GM19395 (cell line): ENCODE data around the gene CCDC152.
"Not testable (repeated sequence)": the region's sequence is repeated elsewhere in the genome, so short reads cannot be mapped to it uniquely, and the experiment has no call there.

Source experiments
- ATAC-seq: cut with Tn5 transposase; IDR thresholded peaks from one replicate; pipeline ENCODE4 v1.9.1; 2021; ENCODE audit warnings: mild to moderate bottlenecking, moderate library complexity; ENCODE audit not compliant: unreplicated experiment

Gene CCDC152, protein sequence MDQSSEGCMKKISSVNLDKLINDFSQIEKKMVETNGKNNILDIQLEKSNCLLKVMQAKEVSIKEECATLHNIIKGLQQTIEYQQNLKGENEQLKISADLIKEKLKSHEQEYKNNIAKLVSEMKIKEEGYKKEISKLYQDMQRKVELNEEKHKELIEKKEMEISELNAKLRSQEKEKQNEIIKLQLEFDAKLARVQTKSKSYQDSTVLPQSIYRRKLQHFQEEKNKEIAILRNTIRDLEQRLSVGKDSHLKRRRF

DNA sequence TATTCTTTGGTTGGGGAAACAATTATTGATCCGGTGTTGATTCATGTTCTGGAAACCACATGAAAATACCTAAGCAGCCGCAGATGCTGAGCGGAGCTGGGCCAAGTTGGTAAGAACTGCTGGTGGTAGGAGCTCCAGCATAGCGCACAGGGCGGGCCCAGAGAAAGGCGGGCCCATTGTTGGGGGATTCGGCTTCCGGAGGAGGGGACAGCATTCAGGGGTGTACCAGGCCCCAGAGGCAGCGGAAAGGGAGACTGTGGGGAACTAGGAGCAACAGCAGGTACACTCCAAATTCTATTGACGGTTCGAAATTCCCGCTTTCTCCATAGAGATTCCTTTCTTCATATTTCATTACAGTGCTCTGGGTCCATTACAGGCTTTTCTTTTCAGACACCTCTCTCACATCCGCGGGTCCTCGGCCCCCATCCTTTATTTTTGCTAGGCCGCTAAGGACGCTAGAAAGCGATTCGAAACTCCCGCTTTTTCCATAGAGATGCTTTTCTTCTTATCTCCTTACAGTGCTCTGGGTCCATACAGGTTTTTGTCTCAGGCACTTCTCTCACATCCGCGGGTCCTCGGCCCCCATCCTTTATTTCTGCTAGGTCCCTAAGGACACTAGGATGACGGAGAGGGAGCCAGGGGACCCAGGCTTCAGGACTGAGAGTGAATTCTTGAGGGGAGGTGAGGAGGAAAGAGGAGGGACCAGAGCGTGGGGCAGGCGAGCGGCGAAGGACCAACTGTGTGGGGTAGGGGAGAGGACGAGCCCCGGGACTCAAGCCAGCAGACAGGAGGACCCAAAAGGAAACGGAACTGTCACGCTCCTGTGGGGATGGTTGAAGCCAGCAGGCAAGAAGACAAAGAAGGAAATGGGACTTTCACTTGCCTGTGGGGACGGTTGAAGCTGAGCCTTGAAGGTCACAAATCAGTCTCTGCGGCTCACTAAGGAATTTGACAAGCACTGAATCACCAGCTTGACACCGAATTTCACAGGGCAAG is at the start of gene CCDC152:
TSS of gene CCDC152 (plus strand) at position 213 of the 996 bp plus-strand sequence. CDS start 2,304 bp downstream, outside the sequence.
- peak; percentile 85 for ATAC-seq

DNA sequence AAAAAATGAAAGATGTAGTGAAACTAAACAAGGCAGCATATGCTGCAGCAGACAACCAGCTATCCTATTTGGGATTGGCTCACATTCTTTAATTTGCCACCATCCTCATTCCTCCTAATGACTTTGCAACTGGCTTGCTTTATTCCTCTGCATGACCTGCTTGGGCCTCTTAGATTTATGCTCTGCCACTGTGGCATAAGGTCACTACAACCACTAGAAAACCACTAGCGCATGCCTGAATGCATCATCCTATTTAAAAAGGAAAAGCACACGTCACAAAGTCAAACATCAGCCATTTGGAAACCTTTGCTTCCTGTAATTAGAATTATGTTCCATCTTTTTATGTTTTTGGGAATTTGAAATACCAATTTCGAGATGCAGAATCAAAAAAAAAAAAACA is 40.8 kb upstream of the CCDC152 start:
- ATAC-seq = no peak

DNA sequence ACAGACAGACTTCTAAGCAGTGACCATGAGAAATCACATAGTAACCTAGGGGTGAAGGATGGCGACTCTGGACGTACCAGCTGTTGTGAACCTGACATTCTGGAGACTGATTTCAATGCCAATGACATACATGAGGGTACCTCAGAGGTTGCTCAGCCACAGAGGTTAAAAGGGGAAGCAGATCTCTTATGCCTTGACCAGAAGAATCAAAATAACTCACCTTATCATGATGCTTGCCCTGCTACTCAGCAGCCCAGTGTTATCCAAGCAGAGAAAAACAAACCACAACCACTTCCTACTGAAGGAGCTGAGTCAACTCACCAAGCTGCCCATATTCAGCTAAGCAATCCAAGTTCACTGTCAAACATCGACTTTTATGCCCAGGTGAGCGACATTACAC is 38.0 kb upstream of the CCDC152 start:
- peak; percentile 91 for ATAC-seq

DNA sequence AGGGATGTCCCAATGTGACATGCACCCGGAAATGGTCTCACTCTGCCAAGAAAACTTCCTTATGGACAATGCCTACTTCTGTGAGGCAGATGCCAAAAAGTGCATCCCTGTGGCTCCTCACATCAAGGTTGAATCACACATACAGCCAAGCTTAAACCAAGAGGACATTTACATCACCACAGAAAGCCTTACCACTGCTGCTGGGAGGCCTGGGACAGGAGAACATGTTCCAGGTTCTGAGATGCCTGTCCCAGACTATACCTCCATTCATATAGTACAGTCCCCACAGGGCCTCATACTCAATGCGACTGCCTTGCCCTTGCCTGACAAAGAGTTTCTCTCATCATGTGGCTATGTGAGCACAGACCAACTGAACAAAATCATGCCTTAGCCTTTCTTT is 37.6 kb upstream of the CCDC152 start:
- ATAC-seq = peak; percentile 9

DNA sequence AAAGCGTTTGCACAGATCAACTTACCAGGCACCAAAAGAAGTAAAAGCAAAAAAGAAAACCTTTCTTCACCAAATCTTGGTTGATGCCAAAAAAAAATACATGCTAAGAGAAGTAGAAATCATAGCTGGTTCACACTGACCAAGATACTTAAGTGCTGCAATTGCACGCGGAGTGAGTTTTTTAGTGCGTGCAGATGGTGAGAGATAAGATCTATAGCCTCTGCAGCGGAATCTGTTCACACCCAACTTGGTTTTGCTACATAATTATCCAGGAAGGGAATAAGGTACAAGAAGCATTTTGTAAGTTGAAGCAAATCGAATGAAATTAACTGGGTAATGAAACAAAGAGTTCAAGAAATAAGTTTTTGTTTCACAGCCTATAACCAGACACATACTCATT is 36.4 kb upstream of the CCDC152 start:
- no peak for ATAC-seq

DNA sequence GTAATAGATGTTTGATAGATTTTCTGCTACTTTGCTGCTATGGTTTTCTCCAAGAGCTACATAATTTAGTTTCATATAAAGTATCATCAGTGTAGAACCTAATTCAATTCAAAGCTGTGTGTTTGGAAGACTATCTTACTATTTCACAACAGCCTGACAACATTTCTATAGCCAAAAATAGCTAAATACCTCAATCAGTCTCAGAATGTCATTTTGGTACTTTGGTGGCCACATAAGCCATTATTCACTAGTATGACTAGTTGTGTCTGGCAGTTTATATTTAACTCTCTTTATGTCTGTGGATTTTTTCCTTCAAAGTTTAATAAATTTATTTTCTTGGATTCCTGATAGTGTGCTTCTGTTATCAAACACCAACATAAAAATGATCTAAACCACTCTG is 35.1 kb upstream of the CCDC152 start:
- no peak for ATAC-seq

DNA sequence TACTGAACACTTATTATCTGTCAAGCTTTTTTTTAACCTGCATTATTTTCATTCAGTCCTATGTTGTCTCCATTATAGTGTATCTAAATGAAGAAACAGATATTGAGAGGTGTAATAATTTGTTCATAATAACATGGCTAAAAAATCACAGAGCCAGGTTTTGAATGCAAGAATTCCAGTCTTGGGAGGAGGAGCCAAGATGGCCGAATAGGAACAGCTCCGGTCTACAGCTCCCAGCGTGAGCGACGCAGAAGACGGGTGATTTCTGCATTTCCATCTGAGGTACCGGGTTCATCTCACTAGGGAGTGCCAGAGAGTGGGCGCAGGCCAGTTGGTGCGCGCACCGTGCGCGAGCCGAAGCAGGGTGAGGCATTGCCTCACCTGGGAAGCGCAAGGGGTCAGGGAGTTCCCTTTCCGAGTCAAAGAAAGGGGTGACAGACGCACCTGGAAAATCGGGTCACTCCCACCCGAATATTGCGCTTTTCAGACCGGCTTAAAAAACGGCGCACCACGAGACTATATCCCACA is 22.0 kb upstream of the CCDC152 start:
- not testable (repeated sequence) for ATAC-seq

DNA sequence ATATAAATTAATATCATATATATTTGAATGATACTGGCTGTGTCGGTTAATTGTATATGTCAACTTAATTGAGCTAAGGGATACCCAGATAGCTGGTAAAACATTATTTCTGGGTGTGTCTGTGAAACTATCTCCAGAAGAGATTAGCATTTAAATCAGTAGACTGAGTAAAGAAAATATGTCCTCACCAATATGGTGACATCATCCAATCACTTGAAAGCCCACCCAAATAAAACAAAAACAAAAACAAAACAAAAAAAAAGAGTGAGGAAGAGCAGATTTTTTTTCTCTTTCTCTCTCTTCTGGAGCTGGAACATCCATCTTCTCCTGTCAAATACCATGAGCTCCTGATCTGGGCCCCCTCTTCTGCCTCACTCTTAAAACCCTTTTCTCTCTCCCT is 15.7 kb upstream of the CCDC152 start:
- no peak for ATAC-seq

DNA sequence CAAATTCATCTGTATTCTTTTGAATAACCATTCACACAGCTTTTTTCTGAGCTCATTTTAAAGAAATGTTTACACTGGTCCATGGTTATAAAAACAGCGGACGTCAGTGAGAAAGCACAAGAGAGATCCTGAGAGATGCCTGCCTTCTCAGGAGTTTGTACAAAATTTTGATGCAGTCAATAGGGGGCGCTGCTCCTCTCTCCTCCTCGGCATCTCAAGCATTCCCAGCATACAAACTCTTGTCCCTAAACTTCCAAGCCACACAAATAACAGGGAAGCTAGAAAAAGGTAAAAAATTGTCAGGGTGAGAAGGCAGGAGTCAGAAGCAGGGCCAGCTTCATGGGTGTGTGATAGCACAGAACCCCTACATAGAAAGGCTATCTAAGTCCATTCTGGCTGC is 11.2 kb upstream of the CCDC152 start:
- no peak for ATAC-seq

DNA sequence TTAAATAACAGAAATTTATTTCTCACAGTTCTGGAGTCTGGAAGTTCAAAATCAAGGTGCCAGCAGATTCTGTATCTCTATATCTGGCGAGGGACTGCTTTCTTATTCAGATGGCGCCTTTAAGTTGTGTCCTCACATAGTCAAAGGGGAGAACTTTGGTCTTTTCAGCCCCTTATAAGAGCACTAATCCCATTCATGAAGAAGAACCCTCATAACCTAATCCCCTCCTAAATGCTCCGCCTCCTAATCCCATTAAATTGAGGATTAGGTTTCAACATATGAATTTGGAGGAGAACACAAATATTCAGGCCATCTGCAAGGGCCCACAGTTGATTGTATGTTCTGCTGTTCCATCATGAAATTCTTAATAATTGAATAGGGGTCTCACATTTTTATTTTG is 10.8 kb upstream of the CCDC152 start:
- ATAC-seq = no peak

DNA sequence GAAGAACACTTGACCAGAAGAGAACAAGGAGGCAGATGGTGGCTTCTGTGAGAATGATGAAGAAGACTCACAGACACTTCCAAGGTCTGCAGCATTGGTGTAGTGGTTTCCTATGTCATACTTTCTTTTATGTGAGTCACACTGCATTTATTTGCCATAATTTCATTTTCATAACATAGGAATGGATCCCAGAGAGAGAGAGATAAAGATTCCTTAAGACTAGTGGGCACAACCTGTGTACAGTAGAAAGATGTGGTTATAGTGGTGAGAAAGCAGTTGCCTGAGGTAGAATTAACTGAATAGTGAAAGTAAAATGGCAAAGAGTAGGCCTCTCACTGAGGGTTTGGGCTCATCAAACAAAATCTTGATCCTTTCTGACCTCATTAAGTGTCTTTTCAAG is 7.6 kb upstream of the CCDC152 start:
- no peak for ATAC-seq

DNA sequence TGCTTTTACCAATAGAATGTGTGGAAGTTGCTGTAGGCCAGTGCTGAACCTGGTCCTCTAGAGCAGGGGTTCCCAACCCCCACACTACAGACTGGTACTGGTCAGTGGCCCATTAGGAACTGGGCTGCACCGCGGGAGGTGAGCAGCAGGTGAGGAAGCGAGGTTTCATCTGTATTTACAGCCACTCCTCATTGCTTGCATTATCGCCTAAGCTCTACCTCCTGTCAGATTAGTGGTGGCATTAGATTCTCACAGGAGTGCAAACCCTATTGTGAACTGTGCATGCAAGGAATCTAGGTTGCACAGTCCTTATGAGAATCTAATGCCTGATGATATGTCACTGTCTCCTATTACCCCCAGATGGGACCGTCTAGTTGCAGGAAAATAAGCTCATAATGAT is 6.1 kb upstream of the CCDC152 start:
- no peak for ATAC-seq

DNA sequence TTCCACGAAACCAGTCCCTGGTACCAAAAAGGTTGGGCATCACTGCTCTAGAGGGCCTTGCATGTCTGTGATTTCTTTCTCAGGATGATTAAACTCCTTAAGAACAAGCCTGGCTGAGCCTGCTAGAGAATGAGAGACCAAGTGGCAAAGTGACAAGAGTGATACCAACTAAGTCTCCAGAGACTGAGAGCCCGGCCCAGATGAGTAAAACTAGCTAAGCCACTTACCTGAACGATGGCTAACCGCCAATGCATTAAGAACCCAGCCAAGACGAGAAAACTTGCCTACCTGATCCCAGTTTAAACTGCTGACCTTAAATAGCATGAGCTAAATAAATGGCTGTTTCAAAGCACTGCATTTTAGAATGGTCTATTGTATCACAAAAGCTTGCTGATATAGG is 5.6 kb upstream of the CCDC152 start:
- no peak for ATAC-seq

DNA sequence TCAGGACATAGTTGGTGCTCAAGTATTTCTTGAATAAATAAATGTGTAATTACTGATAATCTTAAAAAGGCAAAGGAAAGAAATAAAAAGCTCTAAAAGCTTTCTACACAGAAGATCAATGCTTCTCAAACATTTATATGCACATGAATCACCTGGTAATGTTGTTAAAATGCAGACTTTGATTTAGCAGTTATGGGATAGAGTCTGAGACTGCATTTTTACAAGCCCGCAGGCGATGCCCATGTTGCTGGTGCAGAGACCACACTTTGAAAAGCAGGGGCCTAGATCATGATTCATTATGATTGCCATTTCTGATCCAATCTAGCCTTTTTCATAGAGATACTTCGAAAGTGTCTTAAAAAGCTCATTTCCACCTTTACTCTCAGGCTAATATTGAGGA is 3.5 kb upstream of the CCDC152 start:
- no peak for ATAC-seq

DNA sequence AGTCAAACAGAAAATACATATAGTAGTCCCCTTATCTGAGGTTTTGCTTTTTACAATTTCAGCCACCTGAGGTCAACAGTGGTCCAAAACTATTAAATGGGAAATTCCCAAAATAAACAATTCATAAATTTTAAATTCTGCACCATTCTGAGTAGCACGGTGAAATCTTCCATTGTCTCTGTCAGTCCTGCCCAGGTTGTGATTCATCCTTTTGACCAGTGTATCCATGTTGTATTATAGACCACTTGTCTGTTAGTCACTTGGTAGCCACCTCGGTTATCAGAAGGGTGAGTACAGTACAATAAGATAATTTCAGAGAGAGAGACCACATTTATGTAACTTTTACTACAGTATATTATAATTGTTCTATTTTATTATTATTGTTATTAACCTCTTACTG is 2.8 kb downstream of the CCDC152 start:
- no peak for ATAC-seq

DNA sequence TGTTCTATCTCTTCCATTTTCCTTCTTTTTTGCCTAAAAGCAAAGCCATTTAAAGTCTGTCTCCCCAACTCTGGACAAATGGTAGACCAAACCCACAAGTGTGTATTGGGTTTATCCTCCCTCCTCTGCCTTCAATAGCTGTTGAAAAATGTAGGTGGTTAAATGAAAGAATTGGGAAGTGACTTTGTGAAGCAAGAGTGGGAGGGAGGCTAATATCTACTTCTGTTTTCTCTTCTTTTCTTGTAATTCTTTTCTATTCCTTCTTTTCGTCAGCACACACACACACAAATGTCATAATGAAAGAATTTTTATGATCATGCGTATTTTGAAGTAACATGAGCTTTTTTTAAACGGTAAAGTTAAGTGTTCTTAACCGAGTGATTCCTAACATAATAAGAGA is 3.8 kb downstream of the CCDC152 start:
- ATAC-seq = no peak

DNA sequence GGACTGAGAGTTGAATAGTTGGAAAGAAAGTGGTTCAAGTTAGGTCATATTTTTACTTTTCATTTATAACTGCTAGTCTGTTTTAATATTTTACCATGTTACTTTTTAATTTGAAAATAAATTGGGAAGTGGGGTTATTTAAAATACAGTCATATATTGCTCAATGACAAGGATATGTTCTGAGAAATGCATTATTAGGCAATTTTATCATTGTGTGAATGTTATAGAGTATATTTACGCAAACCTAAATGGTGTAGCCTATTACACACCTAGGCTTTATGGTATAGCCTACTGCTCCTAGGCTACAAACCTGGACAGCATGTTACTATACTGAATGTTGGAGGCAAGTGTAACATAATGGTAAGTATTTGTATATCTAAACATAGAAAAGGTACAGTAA is 5.2 kb downstream of the CCDC152 start:
- ATAC-seq = no peak

DNA sequence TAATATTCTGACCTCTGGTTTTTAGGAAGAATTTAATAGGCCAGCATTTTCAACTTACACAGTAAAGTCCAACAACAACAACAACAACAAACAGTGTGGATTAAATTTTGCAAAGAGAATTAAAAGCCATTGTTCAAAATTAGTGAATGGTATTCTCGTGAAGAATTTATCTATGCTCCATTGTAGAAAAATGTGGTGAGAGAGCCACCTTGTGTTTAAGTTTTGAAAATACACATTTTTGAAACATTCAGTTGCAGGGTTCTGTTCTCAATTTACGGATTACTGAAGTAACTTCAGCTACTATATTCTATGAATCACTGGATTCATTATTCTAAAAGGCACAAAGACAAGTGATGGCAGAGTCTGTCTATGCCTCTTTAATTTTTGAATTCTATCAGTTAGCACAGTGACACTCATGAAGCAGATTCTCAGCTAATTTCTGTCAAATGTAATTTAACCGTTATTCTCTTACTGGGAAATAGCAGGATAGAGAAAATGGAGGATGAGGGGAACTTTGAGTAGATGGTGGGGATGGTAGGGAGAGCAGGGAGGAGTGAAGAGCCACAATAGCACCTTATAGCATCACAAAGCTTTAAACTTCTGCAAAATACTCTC is 11.0 kb downstream of the CCDC152 start:
- peak; percentile 53 for ATAC-seq

DNA sequence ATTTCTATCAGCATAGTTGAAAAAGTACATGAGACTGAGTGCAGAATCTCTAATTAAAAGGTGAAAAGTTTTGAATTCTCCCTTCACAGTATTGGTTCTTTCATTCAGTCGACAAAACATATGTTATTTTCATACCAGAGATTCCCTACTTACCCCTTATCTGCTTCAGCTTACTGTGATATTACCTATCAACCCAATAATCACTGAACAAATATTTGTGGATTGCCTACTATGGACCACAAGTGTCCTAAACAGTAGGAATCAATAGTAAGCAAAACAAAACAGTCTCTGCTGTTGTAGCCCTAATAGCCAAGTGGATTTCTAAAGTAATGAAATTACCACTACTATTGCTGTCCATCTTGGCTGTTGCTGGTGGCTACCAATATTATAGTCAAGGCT is 11.5 kb downstream of the CCDC152 start:
- no peak for ATAC-seq

DNA sequence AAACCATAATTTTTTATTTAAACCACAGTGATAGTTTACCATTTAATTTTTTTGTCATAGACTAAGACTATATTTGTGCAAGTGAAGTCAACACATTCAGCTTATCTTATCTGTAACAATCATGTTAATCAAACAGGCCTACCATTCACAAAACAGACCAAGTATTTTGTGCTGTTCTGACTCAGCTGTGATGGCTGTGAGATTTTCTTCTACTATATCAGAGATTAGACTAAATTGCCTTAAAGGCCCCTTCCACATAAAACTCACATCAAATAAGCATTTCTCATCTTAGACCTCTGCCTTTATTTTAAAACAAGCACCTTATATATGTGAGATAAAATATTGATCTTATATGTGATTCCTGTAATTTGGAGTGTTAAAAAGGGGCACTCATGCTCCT is 13.4 kb downstream of the CCDC152 start:
- no peak for ATAC-seq

DNA sequence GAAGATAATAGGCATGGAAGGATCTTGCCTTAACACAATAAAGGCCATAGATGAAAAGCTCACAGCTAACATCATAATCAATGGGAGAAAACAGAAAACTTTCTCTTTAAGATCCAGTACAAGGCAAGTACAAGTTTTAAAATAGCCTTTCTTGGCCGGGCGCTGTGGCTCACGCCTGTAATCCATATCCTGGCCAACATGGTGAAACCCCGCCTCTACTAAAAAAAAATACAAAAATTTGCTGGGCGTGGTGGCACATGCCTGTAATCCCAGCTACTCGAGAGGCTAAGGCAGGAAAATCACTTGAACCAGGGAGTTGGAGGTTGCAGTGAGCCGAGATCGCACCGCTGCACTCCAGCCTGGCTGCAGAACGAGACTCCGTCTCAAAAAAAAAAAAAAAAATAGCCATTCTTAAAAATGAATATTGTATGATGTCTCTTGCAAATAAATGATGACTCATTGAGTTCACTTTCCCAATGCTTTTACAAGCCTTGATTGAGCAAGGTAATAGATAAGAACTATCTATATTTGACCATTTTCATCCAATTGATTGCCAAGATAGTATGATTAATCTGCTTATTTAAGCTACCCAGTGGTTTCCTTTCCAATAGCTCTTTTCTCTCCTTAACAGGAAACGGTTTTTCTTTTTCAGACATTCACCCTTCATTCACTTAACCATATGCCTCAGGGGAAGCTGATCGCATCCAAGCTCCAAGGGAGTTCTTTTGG is 15.8 kb downstream of the CCDC152 start:
- no peak for ATAC-seq
